ENCODE results near the gene SETBP1. TPM values are rescaled to one million over a fixed set of nuclear protein-coding genes. Genes with fewer than 3 reads are reported as not detected.
A peak's percentile ranks its signal among the peaks of the same experiment; 100 is the strongest.
"Not testable (repeated sequence)": the region's sequence is repeated elsewhere in the genome, so short reads cannot be mapped to it uniquely, and the experiment has no call there.

The SETBP1 gene
- total and polyA plus RNA-seq, 7 experiments from 2014 or later, result 0.08 to 12.5 (median 2.5) TPM; not detected in 2

DNA sequence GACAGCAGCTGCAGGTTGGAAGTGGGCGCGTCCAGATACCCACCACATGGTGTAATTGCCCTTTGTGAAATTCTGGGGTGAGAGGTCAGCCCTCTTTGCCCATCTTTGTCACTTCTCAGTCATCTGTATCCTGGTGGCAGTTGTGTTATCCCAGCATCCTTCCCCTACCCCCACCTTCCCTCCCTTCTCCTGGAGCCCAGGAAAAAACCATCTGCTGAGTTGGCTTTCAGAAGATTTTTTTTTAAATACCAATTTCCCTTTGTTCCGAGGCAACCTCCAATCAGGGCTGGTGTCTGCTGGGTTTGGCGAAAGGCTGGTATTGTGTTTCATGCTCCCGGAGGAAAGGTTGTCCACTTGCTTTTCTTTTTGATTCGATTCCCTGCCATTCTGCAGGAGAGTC, 35.2 kb downstream of the SETBP1 start:
- H3K27ac ChIP-seq (ENCODE audit: low read depth, low read length), result no peak overlapping the region
- no peak overlapping the region for H3K4me3 ChIP-seq (ENCODE audit: low read length)
- Mint-ChIP-seq H3K36me3 (peaks cover 0 to 31% (median 0%) of the 10 kb centered on the region in 5 donors), H3K27ac (peak overlapping the region in 1 of 9 donors; percentile 15), H3K4me3 (no peak overlapping the region), H3K9me3 (peaks cover 0 to 5% (median 0%) of the 10 kb centered on the region in 11 donors), H3K27me3 (peaks cover 0 to 18% (median 0%) of the 10 kb centered on the region in 5 donors), H3K4me1 (peaks cover 0 to 37% (median 0%) of the 10 kb centered on the region in 7 donors)
- intact Hi-C loops (cut with micrococcal nuclease), result no loop called here
- H3K4me1 ChIP-seq (ENCODE audit: control insufficient read depth in 2 of 2, insufficient read depth in 2 of 2, low read length in 2 of 2), result peaks cover 0 to 14% of the 10 kb centered on the region in 2 donors
- DNase-seq (no peak), ATAC-seq (no peak)
- no peaks in the 10 kb centered on the region for H3K9me3 ChIP-seq (ENCODE audit: control insufficient read depth in 2 of 3, low read length in 3 of 3)
- POLR2A ChIA-PET, result no interaction called here
- no peaks in the 10 kb centered on the region for H3K27me3 ChIP-seq (ENCODE audit: control insufficient read depth in 2 of 2, insufficient read depth in 2 of 2, low read length in 2 of 2)
- H3K36me3 ChIP-seq (ENCODE audit: control insufficient read depth in 2 of 3, insufficient read depth in 3 of 3, low read length in 3 of 3), result no peaks in the 10 kb centered on the region
- CTCF ChIA-PET, result no interaction called here

DNA sequence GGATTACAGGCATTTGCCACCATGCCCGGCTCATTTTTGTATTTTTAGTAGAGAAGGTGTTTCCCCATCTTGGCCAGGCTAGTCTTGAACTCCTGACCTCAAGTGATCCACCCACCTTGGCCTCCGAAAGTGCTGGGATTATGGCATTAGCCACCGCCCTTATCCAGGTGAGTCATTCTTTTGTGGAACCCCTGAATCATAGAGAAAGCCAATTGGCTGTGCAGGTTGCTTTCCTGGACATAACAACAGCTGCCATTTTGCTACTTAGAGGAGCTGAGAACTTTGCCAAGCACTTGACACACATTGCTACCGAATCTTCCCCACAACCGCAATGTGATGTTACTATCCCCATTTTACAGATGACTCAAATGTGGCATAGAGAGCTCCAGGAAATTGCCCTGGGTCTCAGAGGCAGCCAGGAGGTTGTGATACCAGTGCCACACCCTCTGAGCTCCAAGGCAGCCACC, 36.0 kb downstream of the SETBP1 start:
- Histone ChIP-seq H3K27me3 (ENCODE audit: control insufficient read depth in 2 of 2, insufficient read depth in 2 of 2, low read length in 2 of 2) (no peaks in the 10 kb centered on the region), H3K36me3 (ENCODE audit: control insufficient read depth in 2 of 3, insufficient read depth in 3 of 3, low read length in 3 of 3) (no peaks in the 10 kb centered on the region), H3K4me1 (ENCODE audit: control insufficient read depth in 2 of 2, insufficient read depth in 2 of 2, low read length in 2 of 2) (peaks cover 0 to 14% of the 10 kb centered on the region in 2 donors), H3K9me3 (ENCODE audit: control insufficient read depth in 2 of 3, low read length in 3 of 3) (no peaks in the 10 kb centered on the region), H3K4me3 (ENCODE audit: low read length) (no peak overlapping the region), H3K27ac (ENCODE audit: low read depth, low read length) (no peak overlapping the region)
- intact Hi-C loops (cut with micrococcal nuclease), result no loop called here
- CTCF ChIA-PET, result no interaction called here
- H3K4me3 Mint-ChIP-seq, result peak overlapping the region in 1 of 10 donors; percentile 49
- POLR2A ChIA-PET, result no interaction called here
- DNase-seq (no peak), ATAC-seq (no peak)
- peaks cover 0 to 30% (median 0%) of the 10 kb centered on the region in 5 donors for H3K36me3 Mint-ChIP-seq
- H3K27me3 Mint-ChIP-seq, result peaks cover 0 to 18% (median 0%) of the 10 kb centered on the region in 5 donors
- H3K27ac Mint-ChIP-seq, result peak overlapping the region in 1 of 9 donors; percentile 34
- H3K9me3 Mint-ChIP-seq, result peaks cover 0 to 5% (median 0%) of the 10 kb centered on the region in 11 donors
- H3K4me1 Mint-ChIP-seq, result peaks cover 0 to 43% (median 0%) of the 10 kb centered on the region in 7 donors

GRCh38 chr18:44719519-44720060, 38.9 kb downstream of the SETBP1 start:
- Histone ChIP-seq H3K27ac (ENCODE audit: low read depth, low read length) (no peak overlapping the region), H3K27me3 (ENCODE audit: control insufficient read depth in 2 of 2, insufficient read depth in 2 of 2, low read length in 2 of 2) (no peaks in the 10 kb centered on the region), H3K36me3 (ENCODE audit: control insufficient read depth in 2 of 3, insufficient read depth in 3 of 3, low read length in 3 of 3) (no peaks in the 10 kb centered on the region), H3K9me3 (ENCODE audit: control insufficient read depth in 2 of 3, low read length in 3 of 3) (no peaks in the 10 kb centered on the region), H3K4me3 (ENCODE audit: low read length) (no peak overlapping the region), H3K4me1 (ENCODE audit: control insufficient read depth in 2 of 2, insufficient read depth in 2 of 2, low read length in 2 of 2) (peaks cover 0 to 25% of the 10 kb centered on the region in 2 donors)
- ChIA-PET POLR2A (no interaction called here), CTCF (no interaction called here)
- intact Hi-C loops (cut with micrococcal nuclease), result loop anchor here in 1 of 2 donors (10.0 kb wide), 1 partner anchor 965 kb away; no protein-coding TSS in a partner anchor
- Mint-ChIP-seq H3K27ac (no peak overlapping the region), H3K9me3 (peaks cover 0 to 4% (median 0%) of the 10 kb centered on the region in 11 donors), H3K4me1 (peaks cover 10 to 58% (median 17%) of the 10 kb centered on the region in 7 donors), H3K4me3 (no peak overlapping the region), H3K27me3 (peaks cover 0 to 21% (median 0%) of the 10 kb centered on the region in 5 donors), H3K36me3 (peaks cover 0 to 29% (median 0%) of the 10 kb centered on the region in 5 donors)
- DNase-seq (no peak), ATAC-seq (no peak)

GRCh38 chr18:44721748-44722147, 41.1 kb downstream of the SETBP1 start:
- not testable (repeated sequence) for H3K9me3 Mint-ChIP-seq; H3K9me3 ChIP-seq (ENCODE audit: control insufficient read depth in 2 of 3, low read length in 3 of 3)

GRCh38 chr18:44723411-44723810, 42.7 kb downstream of the SETBP1 start:
- intact Hi-C loops (cut with micrococcal nuclease), result loop anchor here in 1 of 2 donors (10.0 kb wide), 1 partner anchor 961 kb away; no protein-coding TSS in a partner anchor
- Mint-ChIP-seq H3K4me3 (no peak overlapping the region), H3K36me3 (peaks cover 0 to 30% (median 0%) of the 10 kb centered on the region in 5 donors), H3K4me1 (peaks cover 25 to 76% (median 44%) of the 10 kb centered on the region in 7 donors), H3K27me3 (peaks cover 0 to 15% (median 0%) of the 10 kb centered on the region in 5 donors), H3K9me3 (peaks cover 0 to 4% (median 0%) of the 10 kb centered on the region in 11 donors), H3K27ac (peak overlapping the region in 3 of 9 donors; percentile 28 to 82 (median 68))
- ATAC-seq (no peak), DNase-seq (no peak)
- CTCF ChIA-PET, result no interaction called here
- peaks cover 0 to 47% of the 10 kb centered on the region in 2 donors for H3K4me1 ChIP-seq (ENCODE audit: control insufficient read depth in 2 of 2, insufficient read depth in 2 of 2, low read length in 2 of 2)
- H3K36me3 ChIP-seq (ENCODE audit: control insufficient read depth in 2 of 3, insufficient read depth in 3 of 3, low read length in 3 of 3), result no peaks in the 10 kb centered on the region
- no peaks in the 10 kb centered on the region for H3K27me3 ChIP-seq (ENCODE audit: control insufficient read depth in 2 of 2, insufficient read depth in 2 of 2, low read length in 2 of 2)
- H3K27ac ChIP-seq (ENCODE audit: low read depth, low read length), result no peak overlapping the region
- H3K9me3 ChIP-seq (ENCODE audit: control insufficient read depth in 2 of 3, low read length in 3 of 3), result no peaks in the 10 kb centered on the region
- POLR2A ChIA-PET, result no interaction called here
- H3K4me3 ChIP-seq (ENCODE audit: low read length), result no peak overlapping the region

More at GRCh38 chr18:44721748-44722147, 41.1 kb downstream of the SETBP1 start:
- ATAC-seq; H3K36me3 ChIP-seq (ENCODE audit: control insufficient read depth in 2 of 3, insufficient read depth in 3 of 3, low read length in 3 of 3); H3K27me3 ChIP-seq (ENCODE audit: control insufficient read depth in 2 of 2, insufficient read depth in 2 of 2, low read length in 2 of 2); H3K4me3 Mint-ChIP-seq; DNase-seq; CTCF ChIA-PET; H3K4me3 ChIP-seq (ENCODE audit: low read length); H3K27ac ChIP-seq (ENCODE audit: low read depth, low read length); H3K27ac Mint-ChIP-seq; POLR2A ChIA-PET: not testable (repeated sequence)
- Mint-ChIP-seq H3K27me3 (peaks cover 0 to 21% (median 0%) of the 10 kb centered on the region in 5 donors), H3K4me1 (peaks cover 25 to 72% (median 37%) of the 10 kb centered on the region in 7 donors), H3K36me3 (peaks cover 0 to 23% (median 0%) of the 10 kb centered on the region in 5 donors)
- peaks cover 0 to 41% of the 10 kb centered on the region in 2 donors for H3K4me1 ChIP-seq (ENCODE audit: control insufficient read depth in 2 of 2, insufficient read depth in 2 of 2, low read length in 2 of 2)
- intact Hi-C loops (cut with micrococcal nuclease), result loop anchor here in 1 of 2 donors (10.0 kb wide), 1 partner anchor 963 kb away; no protein-coding TSS in a partner anchor

GRCh38 chr18:44724105-44724778, 43.6 kb downstream of the SETBP1 start:
- Histone ChIP-seq H3K4me1 (ENCODE audit: control insufficient read depth in 2 of 2, insufficient read depth in 2 of 2, low read length in 2 of 2) (peaks cover 0 to 56% of the 10 kb centered on the region in 2 donors), H3K4me3 (ENCODE audit: low read length) (no peak overlapping the region), H3K36me3 (ENCODE audit: control insufficient read depth in 2 of 3, insufficient read depth in 3 of 3, low read length in 3 of 3) (no peaks in the 10 kb centered on the region), H3K27ac (ENCODE audit: low read depth, low read length) (no peak overlapping the region), H3K27me3 (ENCODE audit: control insufficient read depth in 2 of 2, insufficient read depth in 2 of 2, low read length in 2 of 2) (no peaks in the 10 kb centered on the region), H3K9me3 (ENCODE audit: control insufficient read depth in 2 of 3, low read length in 3 of 3) (no peaks in the 10 kb centered on the region)
- DNase-seq (no peak), ATAC-seq (no peak)
- peak overlapping the region in 4 of 10 donors; percentile 22 to 68 (median 46) for H3K4me3 Mint-ChIP-seq
- intact Hi-C loops (cut with micrococcal nuclease), result loop anchor here in 1 of 2 donors (2.0 to 10.0 kb wide), 3 partner anchors 75 to 961 kb away; no protein-coding TSS in a partner anchor
- ChIA-PET POLR2A (no interaction called here), CTCF (no interaction called here)
- peaks cover 0 to 18% (median 0%) of the 10 kb centered on the region in 5 donors for H3K27me3 Mint-ChIP-seq
- H3K9me3 Mint-ChIP-seq, result peaks cover 0 to 4% (median 0%) of the 10 kb centered on the region in 11 donors
- peak overlapping the region in 7 of 9 donors; percentile 44 to 86 (median 74) for H3K27ac Mint-ChIP-seq
- H3K4me1 Mint-ChIP-seq, result peaks cover 26 to 81% (median 46%) of the 10 kb centered on the region in 7 donors
- H3K36me3 Mint-ChIP-seq, result peaks cover 0 to 29% (median 0%) of the 10 kb centered on the region in 5 donors
